GM12891 (cell line): ENCODE data around the gene ACVR1.

Experiments used
- DNase-seq: peaks from one replicate; pipeline ENCODE4 v3.0.0; 2011; ENCODE audit warnings: low spot score; ENCODE audit not compliant: insufficient read length
- FAIRE-seq: peaks from 2 replicates; lab custom pipeline; 2011; peaks lifted over from hg19 to GRCh38; lab: Jason Lieb, UNC
- PAX5 ChIP-seq: IDR thresholded peaks from 2 replicates; pipeline ENCODE4 v1.6.1; 2011; ENCODE audit warnings: low read length, moderate library complexity, mild to moderate bottlenecking; ENCODE audit not compliant: insufficient read depth, severe bottlenecking
- POLR2A ChIP-seq: IDR thresholded peaks from 2 replicates; pipeline ENCODE4 v1.6.1; 2011; ENCODE audit warnings: low read depth, low read length, control low read depth
- POLR2AphosphoS5 ChIP-seq: IDR thresholded peaks from 2 replicates; pipeline ENCODE4 v1.6.1; 2011; ENCODE audit warnings: low read depth, low read length, control low read depth
- POU2F2 ChIP-seq: IDR thresholded peaks from 2 replicates; pipeline ENCODE4 v1.6.1; 2011; ENCODE audit warnings: low read depth, mild to moderate bottlenecking, control low read depth, low read length, moderate library complexity
- SPI1 ChIP-seq: IDR thresholded peaks from 2 replicates; pipeline ENCODE4 v1.6.1; 2011; ENCODE audit warnings: low read depth, low read length, control low read depth
- TAF1 ChIP-seq: IDR thresholded peaks from 2 replicates; pipeline ENCODE4 v1.6.1; 2011; ENCODE audit warnings: low read depth, low read length, control low read depth

ACVR1 gene

GRCh38 chr2:157822533-157822932 is 53.6 kb downstream of the ACVR1 start:
- FAIRE-seq (no peak), DNase-seq (no peak)
- TF ChIP-seq TAF1 (no peak), POLR2AphosphoS5 (no peak), POU2F2 (no peak), POLR2A (no peak), PAX5 (no peak), SPI1 (no peak)

- DNase-seq (no peak), FAIRE-seq (no peak)
- TF ChIP-seq POLR2A: no peak
- TF ChIP-seq PAX5: no peak
- TF ChIP-seq TAF1: no peak
- TF ChIP-seq POU2F2: no peak
- no peak for TF ChIP-seq SPI1
- TF ChIP-seq POLR2AphosphoS5: no peak
Observed at GRCh38 chr2:157821519-157822131, 54.5 kb downstream of the ACVR1 start.

GRCh38 chr2:157820193-157820592 is 55.9 kb downstream of the ACVR1 start:
- DNase-seq: no peak
- TF ChIP-seq POLR2A (no peak), SPI1 (no peak), PAX5 (no peak), TAF1 (no peak), POU2F2 (no peak), POLR2AphosphoS5 (no peak)
- FAIRE-seq: no peak

GRCh38 chr2:157819761-157820160 is 56.4 kb downstream of the ACVR1 start:
- DNase-seq (no peak), FAIRE-seq (no peak)
- TF ChIP-seq PAX5 (no peak), SPI1 (no peak), POU2F2 (no peak), POLR2AphosphoS5 (no peak), POLR2A (no peak), TAF1 (no peak)

DNA sequence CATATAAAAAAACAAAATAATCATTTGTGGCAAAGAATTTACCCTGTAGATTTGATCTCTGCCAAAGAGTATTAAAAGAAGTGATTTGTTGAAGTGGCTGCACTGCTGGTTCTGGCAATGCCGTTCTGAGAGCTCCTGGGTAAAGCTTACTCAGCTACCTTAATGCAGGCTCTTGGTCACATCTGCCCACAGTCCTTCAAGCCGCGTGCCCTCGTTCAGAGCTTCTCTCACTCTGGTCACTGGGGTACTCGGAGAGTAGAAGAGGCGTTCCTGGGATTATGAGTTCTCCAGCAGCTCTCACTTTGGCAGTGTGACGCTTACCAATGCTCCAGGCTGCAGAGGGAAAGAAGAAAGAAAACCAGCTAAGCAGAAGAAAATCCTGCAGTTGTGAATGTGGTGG is 57.9 kb downstream of the ACVR1 start:
- TF ChIP-seq TAF1 (no peak), POLR2AphosphoS5 (no peak), POU2F2 (no peak), SPI1 (no peak), PAX5 (no peak), POLR2A (no peak)
- FAIRE-seq: no peak
- DNase-seq: no peak

DNA sequence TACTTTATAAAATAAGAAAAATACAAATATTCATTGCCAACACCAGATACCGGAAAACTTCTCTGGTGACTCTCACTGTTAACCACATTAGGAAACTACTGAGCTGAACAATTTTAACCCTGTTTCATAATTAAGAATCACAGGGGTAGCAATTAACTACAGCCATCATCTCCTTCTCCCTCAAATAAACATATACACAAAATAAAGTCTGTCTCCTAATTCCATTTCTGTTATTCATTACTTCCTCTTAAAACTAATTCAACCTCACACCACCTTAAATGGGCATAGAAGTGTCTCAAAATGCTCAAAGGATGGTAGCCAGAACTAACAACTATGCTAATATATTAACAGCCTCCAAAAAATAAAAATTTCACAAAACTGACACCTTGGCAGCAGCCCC is 60.7 kb downstream of the ACVR1 start:
- FAIRE-seq: no peak
- no peak for DNase-seq
- no peak for TF ChIP-seq PAX5
- TF ChIP-seq TAF1: no peak
- TF ChIP-seq POLR2AphosphoS5: no peak
- TF ChIP-seq SPI1: no peak
- no peak for TF ChIP-seq POLR2A
- TF ChIP-seq POU2F2: no peak

- TF ChIP-seq POU2F2: no peak
- no peak for TF ChIP-seq PAX5
- TF ChIP-seq POLR2A: no peak
- TF ChIP-seq SPI1: no peak
- TF ChIP-seq POLR2AphosphoS5: no peak
- no peak for FAIRE-seq
- no peak for DNase-seq
Observed at GRCh38 chr2:157813467-157813866, 62.7 kb downstream of the ACVR1 start.

- no peak for TF ChIP-seq PAX5
- no peak for TF ChIP-seq TAF1
- no peak for TF ChIP-seq POU2F2
- TF ChIP-seq POLR2A: no peak
- no peak for TF ChIP-seq POLR2AphosphoS5
- TF ChIP-seq SPI1: no peak
- no peak for DNase-seq
- FAIRE-seq: no peak
Observed at GRCh38 chr2:157810037-157810436, 66.1 kb downstream of the ACVR1 start.

- TF ChIP-seq SPI1 (no peak), POU2F2 (no peak), PAX5 (no peak), POLR2A (no peak), TAF1 (no peak), POLR2AphosphoS5 (no peak)
- no peak for FAIRE-seq
- no peak for DNase-seq
Observed at GRCh38 chr2:157809212-157809611, 66.9 kb downstream of the ACVR1 start.

- no peak for FAIRE-seq
- no peak for DNase-seq
- no peak for TF ChIP-seq POU2F2
Observed at GRCh38 chr2:157808421-157808820, 67.7 kb downstream of the ACVR1 start.
